ENCODE measurements around the gene PIWIL1.

DNA sequence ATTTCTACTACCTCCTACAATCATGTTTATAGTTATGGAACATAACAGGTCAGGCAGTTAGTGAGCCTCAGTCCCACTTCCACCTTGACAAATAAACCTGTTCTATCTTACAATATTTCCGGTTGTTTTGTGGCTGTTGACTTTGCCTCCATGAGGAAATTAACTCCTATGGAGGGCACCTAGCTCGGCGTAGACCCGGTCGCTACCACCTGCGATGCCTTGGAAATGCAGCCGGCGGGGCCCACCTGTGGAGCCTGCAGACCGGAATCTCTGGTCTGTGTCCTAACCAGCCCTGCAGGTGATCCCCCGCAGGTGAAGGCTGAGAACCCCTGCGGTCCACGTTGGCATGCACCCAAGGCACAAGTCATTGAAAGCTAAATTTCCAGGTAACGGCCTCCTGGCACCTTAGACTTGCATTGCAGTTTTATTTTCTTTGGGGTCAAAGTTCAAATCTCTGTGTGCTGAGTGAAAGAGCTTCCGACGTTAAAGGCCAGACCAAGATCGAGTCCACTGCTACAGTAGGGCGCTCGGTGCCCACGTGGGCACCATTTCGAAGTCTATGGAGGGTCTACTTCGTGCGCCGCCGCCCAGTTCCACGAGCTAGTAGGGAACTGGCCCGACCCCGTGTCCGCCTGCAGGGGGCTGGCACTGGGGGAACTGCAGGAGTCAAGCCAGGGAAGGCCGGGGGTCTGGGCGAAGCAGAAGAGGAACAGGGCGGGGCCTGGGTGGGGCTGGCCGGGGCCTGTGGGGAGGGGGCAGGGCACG lies 782 bp upstream of the PIWIL1 start:
- TF ChIP-seq, protein P1, sequence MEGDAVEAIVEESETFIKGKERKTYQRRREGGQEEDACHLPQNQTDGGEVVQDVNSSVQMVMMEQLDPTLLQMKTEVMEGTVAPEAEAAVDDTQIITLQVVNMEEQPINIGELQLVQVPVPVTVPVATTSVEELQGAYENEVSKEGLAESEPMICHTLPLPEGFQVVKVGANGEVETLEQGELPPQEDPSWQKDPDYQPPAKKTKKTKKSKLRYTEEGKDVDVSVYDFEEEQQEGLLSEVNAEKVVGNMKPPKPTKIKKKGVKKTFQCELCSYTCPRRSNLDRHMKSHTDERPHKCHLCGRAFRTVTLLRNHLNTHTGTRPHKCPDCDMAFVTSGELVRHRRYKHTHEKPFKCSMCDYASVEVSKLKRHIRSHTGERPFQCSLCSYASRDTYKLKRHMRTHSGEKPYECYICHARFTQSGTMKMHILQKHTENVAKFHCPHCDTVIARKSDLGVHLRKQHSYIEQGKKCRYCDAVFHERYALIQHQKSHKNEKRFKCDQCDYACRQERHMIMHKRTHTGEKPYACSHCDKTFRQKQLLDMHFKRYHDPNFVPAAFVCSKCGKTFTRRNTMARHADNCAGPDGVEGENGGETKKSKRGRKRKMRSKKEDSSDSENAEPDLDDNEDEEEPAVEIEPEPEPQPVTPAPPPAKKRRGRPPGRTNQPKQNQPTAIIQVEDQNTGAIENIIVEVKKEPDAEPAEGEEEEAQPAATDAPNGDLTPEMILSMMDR (IDR thresholded peaks at IDR 0.05; ENCODE audit: low read depth, low read length), result no peak
- TF ChIP-seq, protein P2, sequence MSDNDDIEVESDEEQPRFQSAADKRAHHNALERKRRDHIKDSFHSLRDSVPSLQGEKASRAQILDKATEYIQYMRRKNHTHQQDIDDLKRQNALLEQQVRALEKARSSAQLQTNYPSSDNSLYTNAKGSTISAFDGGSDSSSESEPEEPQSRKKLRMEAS (IDR thresholded peaks at IDR 0.05; ENCODE audit: low read depth, low read length), result no peak
- TF ChIP-seq POLR2A (IDR thresholded peaks at IDR 0.05; ENCODE audit: extremely low read depth, insufficient read length), result no peak

Data from NB4 (cell line).